Measurements from ENCODE around the gene CMYA5.

DNA sequence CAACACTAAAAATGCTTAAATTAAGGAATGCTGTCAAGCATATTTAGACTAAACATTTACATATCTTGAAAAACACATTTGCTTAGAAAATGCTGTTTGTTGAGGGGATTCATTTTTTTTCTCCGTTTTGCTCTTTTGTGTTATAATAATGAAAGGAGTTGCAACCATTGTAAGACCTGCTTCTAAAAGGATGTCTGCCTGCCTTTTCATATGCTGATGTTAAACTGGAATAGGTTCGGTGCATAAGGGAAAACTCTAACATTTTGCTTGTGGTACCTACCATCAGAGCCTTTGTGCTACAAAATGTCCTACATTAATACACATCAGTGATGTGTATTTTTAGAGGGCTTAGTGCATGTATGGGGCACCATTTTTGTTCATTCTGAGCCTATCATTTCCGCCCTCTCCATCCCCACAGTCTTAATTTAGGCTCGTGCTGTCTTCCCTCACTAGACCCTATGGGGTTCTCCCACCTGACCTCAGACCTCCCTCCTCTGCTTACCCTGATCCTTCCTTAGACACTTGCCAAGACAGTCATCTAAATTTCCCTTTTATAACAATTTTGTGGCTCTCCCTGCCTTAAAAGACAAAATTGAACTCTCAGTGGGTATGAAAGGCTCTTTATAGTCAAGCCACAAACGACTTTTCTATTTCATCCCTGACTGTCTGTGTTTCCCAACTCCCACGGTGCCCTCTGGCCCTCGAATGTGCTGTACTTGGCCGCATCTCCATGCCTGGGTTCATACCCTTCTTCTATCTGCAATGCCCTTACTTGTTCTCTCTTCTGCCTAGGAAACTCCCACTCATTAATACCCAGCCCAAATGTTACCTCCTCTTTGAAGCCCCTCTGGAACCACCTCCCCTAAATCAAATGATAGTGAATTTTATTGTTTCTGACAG lies 61.2 kb downstream of the CMYA5 start:
- TF ChIP-seq, protein P1, sequence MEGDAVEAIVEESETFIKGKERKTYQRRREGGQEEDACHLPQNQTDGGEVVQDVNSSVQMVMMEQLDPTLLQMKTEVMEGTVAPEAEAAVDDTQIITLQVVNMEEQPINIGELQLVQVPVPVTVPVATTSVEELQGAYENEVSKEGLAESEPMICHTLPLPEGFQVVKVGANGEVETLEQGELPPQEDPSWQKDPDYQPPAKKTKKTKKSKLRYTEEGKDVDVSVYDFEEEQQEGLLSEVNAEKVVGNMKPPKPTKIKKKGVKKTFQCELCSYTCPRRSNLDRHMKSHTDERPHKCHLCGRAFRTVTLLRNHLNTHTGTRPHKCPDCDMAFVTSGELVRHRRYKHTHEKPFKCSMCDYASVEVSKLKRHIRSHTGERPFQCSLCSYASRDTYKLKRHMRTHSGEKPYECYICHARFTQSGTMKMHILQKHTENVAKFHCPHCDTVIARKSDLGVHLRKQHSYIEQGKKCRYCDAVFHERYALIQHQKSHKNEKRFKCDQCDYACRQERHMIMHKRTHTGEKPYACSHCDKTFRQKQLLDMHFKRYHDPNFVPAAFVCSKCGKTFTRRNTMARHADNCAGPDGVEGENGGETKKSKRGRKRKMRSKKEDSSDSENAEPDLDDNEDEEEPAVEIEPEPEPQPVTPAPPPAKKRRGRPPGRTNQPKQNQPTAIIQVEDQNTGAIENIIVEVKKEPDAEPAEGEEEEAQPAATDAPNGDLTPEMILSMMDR (IDR thresholded peaks at IDR 0.05 in 2 of 3, conservative IDR thresholded peaks at IDR 0.05 in 1 of 3; ENCODE audit: borderline replicate concordance in 1 of 3, insufficient read depth in 1 of 3, low read depth in 2 of 3, low read length in 2 of 3): no peak
- no peak for TF ChIP-seq EZH2phosphoT487 (IDR thresholded peaks at IDR 0.05; ENCODE audit: borderline replicate concordance)

Measured in HCT116 (cell line).